PC-3 (cell line): ENCODE data around the gene PNCK.

ENCODE experiments used
- EZH2 ChIP-seq: fragments of 300-600 bp; sonication (generic); IDR thresholded peaks from one replicate; pipeline ENCODE4 v1.6.1; 2017; ENCODE audit warnings: antibody characterized with exemption, mild to moderate bottlenecking, low read length; ENCODE audit not compliant: unreplicated experiment
- EZH2phosphoT487 ChIP-seq: fragments of 300-600 bp; sonication (generic); IDR thresholded peaks from 2 replicates; pipeline ENCODE4 v1.6.1; 2018; ENCODE audit warnings: mild to moderate bottlenecking, antibody characterized with exemption, low read length, borderline replicate concordance
- TF ChIP-seq, protein P1 (sequence below): fragments of 300-600 bp; sonication (generic); conservative IDR thresholded peaks from 2 replicates; pipeline ENCODE4 v1.5.1; 2017; ENCODE audit warnings: antibody characterized with exemption, low read depth, mild to moderate bottlenecking, low read length

- TF ChIP-seq, protein P1, sequence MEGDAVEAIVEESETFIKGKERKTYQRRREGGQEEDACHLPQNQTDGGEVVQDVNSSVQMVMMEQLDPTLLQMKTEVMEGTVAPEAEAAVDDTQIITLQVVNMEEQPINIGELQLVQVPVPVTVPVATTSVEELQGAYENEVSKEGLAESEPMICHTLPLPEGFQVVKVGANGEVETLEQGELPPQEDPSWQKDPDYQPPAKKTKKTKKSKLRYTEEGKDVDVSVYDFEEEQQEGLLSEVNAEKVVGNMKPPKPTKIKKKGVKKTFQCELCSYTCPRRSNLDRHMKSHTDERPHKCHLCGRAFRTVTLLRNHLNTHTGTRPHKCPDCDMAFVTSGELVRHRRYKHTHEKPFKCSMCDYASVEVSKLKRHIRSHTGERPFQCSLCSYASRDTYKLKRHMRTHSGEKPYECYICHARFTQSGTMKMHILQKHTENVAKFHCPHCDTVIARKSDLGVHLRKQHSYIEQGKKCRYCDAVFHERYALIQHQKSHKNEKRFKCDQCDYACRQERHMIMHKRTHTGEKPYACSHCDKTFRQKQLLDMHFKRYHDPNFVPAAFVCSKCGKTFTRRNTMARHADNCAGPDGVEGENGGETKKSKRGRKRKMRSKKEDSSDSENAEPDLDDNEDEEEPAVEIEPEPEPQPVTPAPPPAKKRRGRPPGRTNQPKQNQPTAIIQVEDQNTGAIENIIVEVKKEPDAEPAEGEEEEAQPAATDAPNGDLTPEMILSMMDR: no peak
- TF ChIP-seq EZH2 (no peak), EZH2phosphoT487 (no peak)
Observed at GRCh38 chrX:153631346-153631745, 42.3 kb downstream of the PNCK start.
